Cardiac fibroblast (primary cell): ENCODE data around the gene FUT2.
A peak's percentile ranks its signal among the peaks of the same experiment; 100 is the strongest.
"Not testable (repeated sequence)": the region's sequence is repeated elsewhere in the genome, so short reads cannot be mapped to it uniquely, and the experiment has no call there.

Experiments
- DNase-seq, 2 donors: peaks; one replicate each; pipeline versions ENCODE4 v3.0.0 to v3.0.0-alpha.2; 2010; ENCODE audit warnings: low read depth in 2 of 2
- H3K4me3 ChIP-seq, 2 donors: replicated peaks in 1 of 2; 1 replicate in 1 of 2; 2 replicates in 1 of 2; pipeline ENCODE4 v1.5.1; 2011; ENCODE audit warnings: low read depth in 2 of 2, low read length in 2 of 2, mild to moderate bottlenecking in 2 of 2, moderate library complexity in 1 of 2
- TF ChIP-seq, protein P1 (sequence below): IDR thresholded peaks from one replicate; pipeline ENCODE4 v1.5.1; 2011; ENCODE audit warnings: low read depth, mild to moderate bottlenecking, low read length, inconsistent platforms

The FUT2 gene

DNA sequence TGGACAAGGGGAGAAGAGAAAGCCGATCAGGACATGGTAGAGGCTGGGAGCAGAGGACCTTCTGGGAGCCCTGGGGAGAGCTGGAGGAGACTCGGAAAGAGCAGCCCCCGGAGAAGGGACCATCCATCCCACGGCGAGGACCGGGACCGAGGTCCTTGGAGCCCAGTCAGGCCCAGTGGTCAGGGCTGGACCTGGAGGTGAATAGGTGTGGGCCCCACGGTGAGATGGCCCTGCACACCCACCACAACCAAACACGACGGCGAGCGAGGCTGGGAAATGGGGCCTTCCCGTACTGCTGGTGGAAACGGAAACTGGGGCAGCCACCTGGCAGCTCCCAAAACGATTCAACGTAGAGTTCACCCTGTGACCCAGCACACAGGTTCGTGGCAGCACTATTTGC lies 19.3 kb upstream of the FUT2 start:
- H3K4me3 ChIP-seq: no peak overlapping the region
- no peak for DNase-seq
- TF ChIP-seq, protein P1, sequence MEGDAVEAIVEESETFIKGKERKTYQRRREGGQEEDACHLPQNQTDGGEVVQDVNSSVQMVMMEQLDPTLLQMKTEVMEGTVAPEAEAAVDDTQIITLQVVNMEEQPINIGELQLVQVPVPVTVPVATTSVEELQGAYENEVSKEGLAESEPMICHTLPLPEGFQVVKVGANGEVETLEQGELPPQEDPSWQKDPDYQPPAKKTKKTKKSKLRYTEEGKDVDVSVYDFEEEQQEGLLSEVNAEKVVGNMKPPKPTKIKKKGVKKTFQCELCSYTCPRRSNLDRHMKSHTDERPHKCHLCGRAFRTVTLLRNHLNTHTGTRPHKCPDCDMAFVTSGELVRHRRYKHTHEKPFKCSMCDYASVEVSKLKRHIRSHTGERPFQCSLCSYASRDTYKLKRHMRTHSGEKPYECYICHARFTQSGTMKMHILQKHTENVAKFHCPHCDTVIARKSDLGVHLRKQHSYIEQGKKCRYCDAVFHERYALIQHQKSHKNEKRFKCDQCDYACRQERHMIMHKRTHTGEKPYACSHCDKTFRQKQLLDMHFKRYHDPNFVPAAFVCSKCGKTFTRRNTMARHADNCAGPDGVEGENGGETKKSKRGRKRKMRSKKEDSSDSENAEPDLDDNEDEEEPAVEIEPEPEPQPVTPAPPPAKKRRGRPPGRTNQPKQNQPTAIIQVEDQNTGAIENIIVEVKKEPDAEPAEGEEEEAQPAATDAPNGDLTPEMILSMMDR: no peak

DNA sequence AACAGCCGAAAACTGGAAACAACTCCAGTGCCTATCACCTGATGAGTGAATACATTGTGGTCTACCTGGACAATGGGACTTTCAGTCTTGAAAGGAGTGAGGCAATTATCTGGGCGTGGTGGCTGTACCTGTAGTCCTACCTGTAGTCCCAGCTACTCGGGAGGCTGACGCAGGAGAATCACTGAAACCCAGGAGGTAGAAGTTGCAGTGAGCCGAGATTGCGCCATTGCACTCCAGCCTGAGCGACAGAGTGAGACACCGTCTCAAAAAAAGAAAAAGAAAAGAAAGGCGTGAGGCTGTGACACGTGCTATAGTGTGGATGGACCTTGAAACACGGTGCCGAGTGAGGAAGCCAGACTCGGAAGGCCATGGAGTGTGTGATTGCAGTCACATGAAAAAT lies 18.9 kb upstream of the FUT2 start:
- DNase-seq: no peak
- TF ChIP-seq, protein P1: no peak
- no peak overlapping the region for H3K4me3 ChIP-seq

DNA sequence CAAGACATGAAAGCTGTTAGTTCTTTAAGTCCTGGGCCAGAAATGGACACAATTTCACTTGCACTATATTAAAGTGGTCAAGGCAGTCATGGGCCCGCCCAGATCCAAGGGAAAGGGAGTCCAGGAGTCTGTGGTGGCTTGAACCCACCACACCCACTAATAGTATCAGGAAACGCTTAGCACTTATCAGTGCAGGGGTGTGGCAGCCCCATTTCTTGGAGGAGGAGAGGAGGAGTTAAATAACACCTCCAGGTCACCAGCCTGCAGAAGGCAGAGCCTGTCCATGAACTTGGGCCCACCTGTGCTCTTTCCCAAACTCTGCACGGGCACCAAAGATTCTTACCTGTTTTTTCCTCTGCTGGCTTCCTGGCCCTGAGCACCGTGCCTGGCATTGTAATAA lies 17.6 kb upstream of the FUT2 start:
- no peak overlapping the region for H3K4me3 ChIP-seq
- DNase-seq: no peak
- TF ChIP-seq, protein P1: no peak

DNA sequence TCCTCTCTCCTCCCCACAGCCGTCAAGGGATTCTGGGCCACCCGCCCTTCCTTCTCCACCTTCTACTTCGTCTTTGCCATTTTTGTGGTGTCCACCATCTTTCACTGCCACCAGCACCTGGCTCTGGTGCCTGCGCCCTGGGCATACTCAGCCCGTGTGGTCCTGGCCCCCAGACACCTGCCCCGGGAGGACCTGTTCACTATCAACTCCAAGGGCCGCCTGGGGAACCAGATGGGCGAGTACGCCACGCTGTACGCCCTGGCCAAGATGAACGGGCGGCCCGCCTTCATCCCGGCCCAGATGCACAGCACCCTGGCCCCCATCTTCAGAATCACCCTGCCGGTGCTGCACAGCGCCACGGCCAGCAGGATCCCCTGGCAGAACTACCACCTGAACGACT lies 15.8 kb upstream of the FUT2 start:
- DNase-seq, H3K4me3 ChIP-seq: not testable (repeated sequence)

DNA sequence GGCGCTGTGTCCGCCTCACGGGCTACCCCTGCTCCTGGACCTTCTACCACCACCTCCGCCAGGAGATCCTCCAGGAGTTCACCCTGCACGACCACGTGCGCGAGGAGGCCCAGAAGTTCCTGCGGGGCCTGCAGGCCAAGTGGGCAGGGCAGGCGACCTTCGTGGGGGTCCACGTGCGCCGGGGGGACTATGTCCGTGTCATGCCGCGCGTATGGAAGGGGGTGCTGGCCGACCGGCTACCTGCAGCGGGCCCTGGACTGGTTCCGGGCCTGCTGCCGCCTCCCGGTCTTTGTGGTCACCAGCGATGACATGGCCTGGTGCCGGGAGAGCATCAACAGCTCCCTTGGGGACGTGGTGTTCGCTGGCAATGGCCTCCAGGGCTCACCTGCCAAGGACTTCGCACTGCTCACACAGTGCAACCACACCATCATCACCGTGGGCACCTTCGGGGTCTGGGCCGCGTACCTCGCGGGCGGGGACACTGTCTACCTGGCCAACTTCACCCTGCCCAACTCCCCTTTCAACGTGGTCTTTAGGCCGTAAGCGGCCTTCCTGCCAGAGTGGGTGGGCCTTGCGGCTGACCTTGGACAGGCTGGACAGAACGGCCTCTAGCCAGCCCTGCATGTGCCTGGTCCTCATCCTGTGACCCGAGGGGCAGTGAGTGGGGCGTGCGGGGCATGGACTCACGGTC lies 15.2 kb upstream of the FUT2 start:
- no peak overlapping the region for H3K4me3 ChIP-seq
- TF ChIP-seq, protein P1: no peak
- no peak for DNase-seq

DNA sequence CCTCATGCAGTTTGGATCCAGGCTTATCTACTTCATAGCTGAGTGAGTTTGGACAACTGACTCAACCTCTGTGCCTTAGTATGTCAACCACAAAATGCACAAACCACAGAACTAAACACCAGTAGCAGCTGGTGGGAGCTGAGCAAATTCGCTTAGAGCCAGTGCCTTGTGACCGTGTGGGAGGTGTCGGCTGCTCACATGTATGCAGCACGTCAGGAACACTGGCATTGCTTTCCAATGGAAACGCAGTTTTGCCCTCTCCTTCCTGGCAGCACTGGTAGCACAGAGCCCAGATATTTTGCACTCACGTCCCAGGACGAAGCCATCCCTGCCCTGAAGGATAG lies 14.7 kb upstream of the FUT2 start:
- peak; percentile 49 to 85 for DNase-seq
- TF ChIP-seq, protein P1: no peak
- H3K4me3 ChIP-seq: no peak overlapping the region

- peak; percentile 62 to 68 for DNase-seq
- TF ChIP-seq, protein P1: no peak
These were observed 12.4 kb upstream of the FUT2 start for GRCh38 chr19:48683349-48683748.

More at GRCh38 chr19:48683349-48683748, 12.4 kb upstream of the FUT2 start:
- peak overlapping the region in 1 of 2 donors; percentile 14 for H3K4me3 ChIP-seq
